Mucosa of rectum (tissue), 2 donors: ENCODE results near the gene ABR.
A peak's percentile ranks its signal among the peaks of the same experiment; 100 is the strongest.
"Not testable (repeated sequence)": the region's sequence is repeated elsewhere in the genome, so short reads cannot be mapped to it uniquely, and the experiment has no call there.

Experiments used
- H3K27ac ChIP-seq, 2 donors: one replicate each; pipeline ENCODE4 v1.7.0; 2013; ENCODE audit warnings: inconsistent platforms in 2 of 2, low read depth in 2 of 2, low read length in 2 of 2
- H3K27me3 ChIP-seq, 2 donors: one replicate each; pipeline ENCODE4 v1.7.0; 2013; ENCODE audit warnings: low read length in 2 of 2; ENCODE audit not compliant: control insufficient read depth in 2 of 2, insufficient read depth in 2 of 2
- H3K36me3 ChIP-seq, 2 donors: one replicate each; pipeline ENCODE4 v1.7.0; 2013; ENCODE audit warnings: low read length in 2 of 2; ENCODE audit not compliant: control insufficient read depth in 2 of 2, insufficient read depth in 2 of 2
- H3K4me1 ChIP-seq, 2 donors: one replicate each; pipeline ENCODE4 v1.7.0; 2013; ENCODE audit warnings: low read length in 2 of 2, mild to moderate bottlenecking in 1 of 2; ENCODE audit not compliant: control insufficient read depth in 2 of 2, insufficient read depth in 2 of 2
- H3K4me3 ChIP-seq, 2 donors: one replicate each; pipeline ENCODE4 v1.7.0; 2013; ENCODE audit warnings: low read length in 2 of 2
- H3K9ac ChIP-seq, 2 donors: one replicate each; pipeline ENCODE4 v1.7.0; 2013; ENCODE audit warnings: low read length in 2 of 2, low read depth in 1 of 2, mild to moderate bottlenecking in 1 of 2
- H3K9me3 ChIP-seq, 2 donors: one replicate each; pipeline ENCODE4 v1.7.0; 2013; ENCODE audit warnings: low read length in 2 of 2; ENCODE audit not compliant: control insufficient read depth in 2 of 2
- donor health status: healthy.
- donor health status: Normal muscosa, but diverticular disease.

Gene ABR

GRCh38 chr17:1082579-1082978 is 97.2 kb downstream of the ABR start:
- peaks cover 35 to 45% of the 10 kb centered on the region in 2 donors for H3K36me3 ChIP-seq
- H3K4me1 ChIP-seq = peaks cover 20 to 26% of the 10 kb centered on the region in 2 donors
- H3K27ac ChIP-seq = no peak overlapping the region
- H3K9ac ChIP-seq = no peak overlapping the region
- no peaks in the 10 kb centered on the region for H3K9me3 ChIP-seq
- H3K4me3 ChIP-seq = no peak overlapping the region
- H3K27me3 ChIP-seq = no peaks in the 10 kb centered on the region

GRCh38 chr17:1078831-1079561 is 100.8 kb downstream of the ABR start:
- no peak overlapping the region for H3K27ac ChIP-seq
- peaks cover 31 to 34% of the 10 kb centered on the region in 2 donors for H3K4me1 ChIP-seq

GRCh38 chr17:1077986-1078711 is 101.6 kb downstream of the ABR start:
- no peak overlapping the region for H3K4me3 ChIP-seq
- no peak overlapping the region for H3K9ac ChIP-seq
- H3K9me3 ChIP-seq = no peaks in the 10 kb centered on the region
- H3K36me3 ChIP-seq = peaks cover 47 to 51% of the 10 kb centered on the region in 2 donors
- H3K27ac ChIP-seq = no peak overlapping the region
- peaks cover 29 to 32% of the 10 kb centered on the region in 2 donors for H3K4me1 ChIP-seq
- no peaks in the 10 kb centered on the region for H3K27me3 ChIP-seq

More at GRCh38 chr17:1078831-1079561, 100.8 kb downstream of the ABR start:
- no peaks in the 10 kb centered on the region for H3K9me3 ChIP-seq
- H3K27me3 ChIP-seq = no peaks in the 10 kb centered on the region
- H3K9ac ChIP-seq = no peak overlapping the region
- H3K4me3 ChIP-seq = no peak overlapping the region
- peaks cover 48 to 52% of the 10 kb centered on the region in 2 donors for H3K36me3 ChIP-seq

GRCh38 chr17:1077581-1077985 is 102.2 kb downstream of the ABR start:
- no peak overlapping the region for H3K9ac ChIP-seq
- peaks cover 46 to 53% of the 10 kb centered on the region in 2 donors for H3K36me3 ChIP-seq
- peaks cover 29 to 32% of the 10 kb centered on the region in 2 donors for H3K4me1 ChIP-seq
- H3K27ac ChIP-seq = no peak overlapping the region
- no peaks in the 10 kb centered on the region for H3K27me3 ChIP-seq
- no peaks in the 10 kb centered on the region for H3K9me3 ChIP-seq
- no peak overlapping the region for H3K4me3 ChIP-seq

GRCh38 chr17:1076982-1077302 is 102.8 kb downstream of the ABR start:
- no peak overlapping the region for H3K4me3 ChIP-seq
- peaks cover 42 to 49% of the 10 kb centered on the region in 2 donors for H3K36me3 ChIP-seq
- H3K27ac ChIP-seq = no peak overlapping the region
- H3K9ac ChIP-seq = no peak overlapping the region
- H3K4me1 ChIP-seq = peaks cover 27 to 28% of the 10 kb centered on the region in 2 donors
- no peaks in the 10 kb centered on the region for H3K9me3 ChIP-seq
- no peaks in the 10 kb centered on the region for H3K27me3 ChIP-seq

- Histone ChIP-seq H3K27ac (no peak overlapping the region), H3K9ac (no peak overlapping the region), H3K36me3 (peaks cover 42 to 48% of the 10 kb centered on the region in 2 donors), H3K4me1 (peaks cover 26 to 28% of the 10 kb centered on the region in 2 donors), H3K9me3 (no peaks in the 10 kb centered on the region), H3K27me3 (no peaks in the 10 kb centered on the region), H3K4me3 (no peak overlapping the region)
Observed at GRCh38 chr17:1076299-1076981, 103.3 kb downstream of the ABR start.

- H3K9ac ChIP-seq = peak overlapping the region in 1 of 2 donors; percentile 16
- peaks cover 48 to 56% of the 10 kb centered on the region in 2 donors for H3K36me3 ChIP-seq
- no peak overlapping the region for H3K27ac ChIP-seq
Observed at GRCh38 chr17:1074886-1075605, 104.7 kb downstream of the ABR start.

GRCh38 chr17:1073963-1074625 is 105.7 kb downstream of the ABR start:
- peaks cover 44 to 53% of the 10 kb centered on the region in 2 donors for H3K36me3 ChIP-seq
- not testable (repeated sequence) for H3K9me3 ChIP-seq, H3K4me3 ChIP-seq, H3K27me3 ChIP-seq
- H3K9ac ChIP-seq = peak overlapping the region in 1 of 2 donors; percentile 16
- H3K27ac ChIP-seq = peak overlapping the region; percentile 37 to 43
- peaks cover 13% of the 10 kb centered on the region in 2 donors for H3K4me1 ChIP-seq

More at GRCh38 chr17:1074886-1075605, 104.7 kb downstream of the ABR start:
- Histone ChIP-seq H3K4me3 (no peak overlapping the region), H3K4me1 (peaks cover 15 to 16% of the 10 kb centered on the region in 2 donors), H3K9me3 (no peaks in the 10 kb centered on the region), H3K27me3 (no peaks in the 10 kb centered on the region)

GRCh38 chr17:1073241-1073962 is 106.4 kb downstream of the ABR start:
- Histone ChIP-seq H3K9me3 (no peaks in the 10 kb centered on the region), H3K36me3 (peaks cover 45 to 58% of the 10 kb centered on the region in 2 donors), H3K27me3 (no peaks in the 10 kb centered on the region), H3K27ac (peak overlapping the region; percentile 37 to 43), H3K4me3 (no peak overlapping the region), H3K4me1 (peaks cover 13% of the 10 kb centered on the region in 2 donors), H3K9ac (no peak overlapping the region)
